Kidney (tissue), 14 donors: ENCODE results near the gene CCNJ. TPM values are rescaled to one million over a fixed set of nuclear protein-coding genes. Genes with fewer than 3 reads are reported as not detected.
"Not testable (repeated sequence)": the region's sequence is repeated elsewhere in the genome, so short reads cannot be mapped to it uniquely, and the experiment has no call there.

Experiments used
- DNase-seq, 5 donors: peaks; one replicate each; pipeline ENCODE4 v3.0.0-alpha.2; 2013 to 2020
- FAIRE-seq: peaks from 2 replicates; lab custom pipeline; 2012; peaks lifted over from hg19 to GRCh38; lab: Jason Lieb, UNC
- H3K27ac ChIP-seq, 2 donors: one replicate each; pipeline ENCODE4 v1.7.0; 2013; ENCODE audit warnings: low read depth in 2 of 2, low read length in 2 of 2, inconsistent platforms in 1 of 2
- H3K27me3 ChIP-seq: one replicate; pipeline ENCODE4 v1.7.1; 2013; ENCODE audit warnings: low read length, inconsistent platforms; ENCODE audit not compliant: control insufficient read depth, insufficient read depth
- H3K36me3 ChIP-seq, 3 donors: one replicate each; pipeline versions ENCODE4 v1.7.0 to v1.7.1; 2013; ENCODE audit warnings: low read length in 3 of 3, control low read depth in 1 of 3, inconsistent platforms in 1 of 3; ENCODE audit not compliant: insufficient read depth in 3 of 3, control insufficient read depth in 2 of 3
- H3K4me1 ChIP-seq, 3 donors: one replicate each; pipeline versions ENCODE4 v1.7.0 to v1.7.1; 2013; ENCODE audit warnings: low read length in 3 of 3, inconsistent platforms in 1 of 3, low read depth in 1 of 3; ENCODE audit not compliant: control insufficient read depth in 2 of 3, insufficient read depth in 2 of 3
- H3K4me3 ChIP-seq, 3 donors: one replicate each; pipeline versions ENCODE4 v1.7.0 to v1.8.1; 2013; ENCODE audit warnings: low read length in 3 of 3, control low read depth in 1 of 3, inconsistent platforms in 1 of 3
- H3K9ac ChIP-seq, 3 donors: one replicate each; pipeline versions ENCODE4 v1.7.0 to v1.7.1; 2013; ENCODE audit warnings: low read length in 3 of 3, control low read depth in 1 of 3, inconsistent platforms in 1 of 3
- H3K9me3 ChIP-seq, 3 donors: one replicate each; pipeline versions ENCODE4 v1.7.0 to v1.7.1; 2013; ENCODE audit warnings: low read length in 3 of 3, control low read depth in 1 of 3, inconsistent platforms in 1 of 3; ENCODE audit not compliant: control insufficient read depth in 2 of 3, insufficient read depth in 1 of 3
- CTCF ChIP-seq: IDR thresholded peaks from 3 replicates; pipeline ENCODE4 v1.5.1; 2012; ENCODE audit warnings: mild to moderate bottlenecking, moderate library complexity, borderline replicate concordance; ENCODE audit not compliant: insufficient read depth; ENCODE audit errors: extremely low read depth
- intact Hi-C: fragments of 100-400 bp; cut with DNase I; formaldehyde crosslinking; loops from one replicate; pipeline ENCODE4 v1.11.1; 2022
- polyA plus RNA-seq: library from polyadenylated mRNA; stranded (reverse); fragments of 350-450 nt; fragmentation: Illumina TruSeq; extraction: RNeasy Lipid Tissue Mini Kit (QIAGEN cat#74804); gene quantifications from one replicate; pipeline ENCODE4 v1.2.3, GENCODE V29; 2014; ENCODE audit warnings: low read depth, low replicate concordance; ENCODE audit not compliant: insufficient read depth
- total RNA-seq: library from RNA; stranded (reverse); fragmentation: NEBNext Ultra II Directional; extraction: Animal tissue kit (Norgen Biotek cat#: 25700); gene quantifications from one replicate; pipeline ENCODE4 v1.2.1, GENCODE V29; 2021
- donor health status: control.
- donor health status: control.
- donor health status: control.
- donor health status: control.
- donor health status: control.
- donor health status: DM: yes; HTN: yes; CAD: no.
- donor health status: Normal renal cell carcinoma (clear cell type).

Gene CCNJ
- total and polyA plus RNA-seq, 2 donors from 2014 or later = 1.8 to 6.2 TPM

GRCh38 chr10:96047004-96047649 lies 3.7 kb downstream of the CCNJ start:
- TF ChIP-seq CTCF = no peak
- H3K27me3 ChIP-seq = no peaks in the 10 kb centered on the region
- H3K9ac ChIP-seq = no peak overlapping the region
- no peaks in the 10 kb centered on the region for H3K9me3 ChIP-seq
- no peaks in the 10 kb centered on the region for H3K36me3 ChIP-seq
- H3K4me3 ChIP-seq = no peak overlapping the region
- FAIRE-seq (no peak), DNase-seq (no peak)
- peaks cover 0 to 8% (median 5%) of the 10 kb centered on the region in 3 donors for H3K4me1 ChIP-seq
- intact Hi-C loops = no loop called here
- H3K27ac ChIP-seq = no peak overlapping the region

- intact Hi-C loops, H3K27ac ChIP-seq, FAIRE-seq: not testable (repeated sequence)
Measured at GRCh38 chr10:96047925-96048324, 4.5 kb downstream of the CCNJ start.

GRCh38 chr10:96049340-96049739 lies 6.0 kb downstream of the CCNJ start:
- intact Hi-C loops = no loop called here
- Histone ChIP-seq H3K4me3 (no peak overlapping the region), H3K27ac (no peak overlapping the region), H3K27me3 (no peaks in the 10 kb centered on the region), H3K36me3 (peaks cover 0 to 4% (median 0%) of the 10 kb centered on the region in 3 donors), H3K9me3 (no peaks in the 10 kb centered on the region), H3K9ac (no peak overlapping the region), H3K4me1 (peaks cover 0 to 6% (median 0%) of the 10 kb centered on the region in 3 donors)
- DNase-seq = no peak
- no peak for FAIRE-seq
- TF ChIP-seq CTCF = no peak

More at GRCh38 chr10:96047925-96048324, 4.5 kb downstream of the CCNJ start:
- not testable (repeated sequence) for H3K27me3 ChIP-seq, H3K36me3 ChIP-seq, DNase-seq, H3K9me3 ChIP-seq, H3K4me1 ChIP-seq, H3K9ac ChIP-seq, H3K4me3 ChIP-seq

GRCh38 chr10:96053985-96054384 lies 10.6 kb downstream of the CCNJ start:
- no peak overlapping the region for H3K27ac ChIP-seq
- no peak for FAIRE-seq

More at GRCh38 chr10:96053985-96054384, 10.6 kb downstream of the CCNJ start:
- DNase-seq = no peak
- no peak overlapping the region for H3K4me3 ChIP-seq
- no peaks in the 10 kb centered on the region for H3K9me3 ChIP-seq
- no peaks in the 10 kb centered on the region for H3K27me3 ChIP-seq
- intact Hi-C loops = no loop called here
- no peak for TF ChIP-seq CTCF
- no peaks in the 10 kb centered on the region for H3K4me1 ChIP-seq
- H3K9ac ChIP-seq = no peak overlapping the region
- peaks cover 4 to 18% (median 12%) of the 10 kb centered on the region in 3 donors for H3K36me3 ChIP-seq
